Activated CD4-positive, alpha-beta T cell treated with anti-CD3 and anti-CD28 coated beads, Interleukin-2, amount 50 U/mL, for 24 hours (primary cell): Measurements from ENCODE around the gene USH2A.

Experiments used
- DNase-seq, 2 donors: peaks; one replicate each; pipeline ENCODE4 v3.0.0-alpha.2; 2020; ENCODE audit warnings: low read depth in 1 of 2, low spot score in 1 of 2

USH2A gene

GRCh38 chr1:215971793-215972441, 451.3 kb downstream of the USH2A start:
- no peak for DNase-seq

GRCh38 chr1:215970406-215970805, 452.8 kb downstream of the USH2A start:
- DNase-seq, result no peak

- DNase-seq, result no peak
Observed at GRCh38 chr1:215963621-215964020, 459.6 kb downstream of the USH2A start.

GRCh38 chr1:215963040-215963439, 460.2 kb downstream of the USH2A start:
- DNase-seq, result no peak

- DNase-seq, result no peak
Observed at GRCh38 chr1:215958841-215959240, 464.4 kb downstream of the USH2A start.

GRCh38 chr1:215957663-215958062, 465.6 kb downstream of the USH2A start:
- DNase-seq, result no peak

- DNase-seq, result no peak
Observed at GRCh38 chr1:215932558-215932957, 490.7 kb downstream of the USH2A start.

GRCh38 chr1:215926670-215927069, 496.6 kb downstream of the USH2A start:
- DNase-seq, result no peak

GRCh38 chr1:215923129-215923824, 500.0 kb downstream of the USH2A start:
- no peak for DNase-seq

GRCh38 chr1:215911406-215911968, 511.8 kb downstream of the USH2A start:
- no peak for DNase-seq

- no peak for DNase-seq
Observed at GRCh38 chr1:215905493-215906115, 517.6 kb downstream of the USH2A start.

GRCh38 chr1:215900684-215901083, 522.6 kb downstream of the USH2A start:
- no peak for DNase-seq

GRCh38 chr1:215899901-215900300, 523.3 kb downstream of the USH2A start:
- no peak for DNase-seq

GRCh38 chr1:215895893-215896292, 527.4 kb downstream of the USH2A start:
- no peak for DNase-seq

GRCh38 chr1:215895276-215895675, 528.0 kb downstream of the USH2A start:
- DNase-seq, result no peak

GRCh38 chr1:215894617-215895016, 528.6 kb downstream of the USH2A start:
- DNase-seq, result no peak

- DNase-seq, result no peak
Observed at GRCh38 chr1:215891266-215892057, 531.8 kb downstream of the USH2A start.

GRCh38 chr1:215890438-215890837, 532.8 kb downstream of the USH2A start:
- no peak for DNase-seq

- no peak for DNase-seq
Observed at GRCh38 chr1:215889871-215890270, 533.4 kb downstream of the USH2A start.

GRCh38 chr1:215888159-215888558, 535.1 kb downstream of the USH2A start:
- no peak for DNase-seq

GRCh38 chr1:215887627-215888026, 535.6 kb downstream of the USH2A start:
- DNase-seq, result no peak
